Measurements from ENCODE around the gene EYA2. TPM values are rescaled to one million over a fixed set of nuclear protein-coding genes. Genes with fewer than 3 reads are reported as not detected.

Gene EYA2
- total and polyA plus RNA-seq, 2 of the 4 experiments (the other 2 are of a cell fraction), result 2.3 to 5.4 TPM

GRCh38 chr20:46997187-46997586, 102.5 kb downstream of the EYA2 start:
- Histone ChIP-seq H3K4me2 (ENCODE audit: low read depth, low read length) (no peak overlapping the region), H3K27ac (ENCODE audit: insufficient read depth, low read length) (no peak overlapping the region), H3K9me1 (ENCODE audit: insufficient read depth, low read length) (peaks cover 5% of the 10 kb centered on the region; the same call in 1 of the 2 replicates), H3K36me3 (ENCODE audit: control insufficient read depth, insufficient read depth, low read length) (0 out of 2 replicates have a peak, but pooled peaks cover 2% of the 10 kb centered on the region), H4K20me1 (ENCODE audit: insufficient read depth, low read length) (no peaks in the 10 kb centered on the region; the same call in 1 of the 2 replicates), H2BK15ac (ENCODE audit: low read depth, low read length) (no peak overlapping the region), H3K4ac (ENCODE audit: low read depth, low read length) (no peak overlapping the region), H2BK5ac (ENCODE audit: low read depth, low read length, poor library complexity, severe bottlenecking) (no peak overlapping the region), H3K79me1 (ENCODE audit: low read depth in 1 of 2, low read length in 2 of 2) (no peaks in the 10 kb centered on the region), H2BK120ac (ENCODE audit: low read depth, low read length) (no peak overlapping the region), H3K18ac (ENCODE audit: low read depth, low read length) (no peak overlapping the region), H3K27me3 (ENCODE audit: control insufficient read depth, insufficient read depth, low read length) (no peaks in the 10 kb centered on the region), H3K9me3 (ENCODE audit: control insufficient read depth, insufficient read depth, low read length) (no peaks in the 10 kb centered on the region), H2AFZ (replicated peaks; ENCODE audit: low read length, poor library complexity) (no peak overlapping the region), H4K5ac (ENCODE audit: low read depth, low read length) (no peak overlapping the region), H4K8ac (ENCODE audit: low read depth in 2 of 2, low read length in 2 of 2) (no peak overlapping the region), H2AK5ac (ENCODE audit: low read depth, low read length) (no peak overlapping the region), H3K56ac (ENCODE audit: extremely low read depth, insufficient read depth, low read length) (no peak overlapping the region), H3K4me1 (ENCODE audit: control insufficient read depth, insufficient read depth, low read length) (no peaks in the 10 kb centered on the region), H3K14ac (replicated peaks; ENCODE audit: low read depth, low read length) (no peak overlapping the region), H3K23ac (ENCODE audit: low read depth, low read length) (no peak overlapping the region), H2AK9ac (replicated peaks; ENCODE audit: low read depth, low read length, poor library complexity) (no peak overlapping the region), H4K91ac (ENCODE audit: insufficient read depth, low read depth, low read length) (no peak overlapping the region), H2BK20ac (ENCODE audit: low read depth, low read length) (no peak overlapping the region), H3K9ac (ENCODE audit: low read depth, low read length) (no peak overlapping the region), H3K4me3 (ENCODE audit: insufficient read depth, low read depth, low read length) (no peak overlapping the region)
- dilution Hi-C loops (cut with HindIII; ENCODE audit: low sequenced_read_pairs, unreplicated experiment) (no loop called here), intact Hi-C loops (cut with micrococcal nuclease) (no loop called here), in situ Hi-C loops (cut with MboI; ENCODE audit: low sequenced_read_pairs) (no loop called here)
- TF ChIP-seq RCOR1 (IDR thresholded peaks at IDR 0.05; ENCODE audit: insufficient replicate concordance, low read length) (no peak), BHLHE40 (IDR thresholded peaks at IDR 0.05; ENCODE audit: low read depth, low read length) (no peak), MAFK (IDR thresholded peaks at IDR 0.05; ENCODE audit: low read depth, low read length) (no peak)
- whole genome bisulfite sequencing, 2 experiments (ENCODE audit: extremely low coverage in 2 of 2, insufficient read length in 1 of 2), result no CpG with 5 or more reads among the region's 2 CpGs
- POLR2A ChIA-PET (ENCODE audit: unreplicated experiment), result no interaction called here
- CTCF ChIA-PET, result interaction anchor here (0.6 kb wide), 1 partner anchor 12 kb away, joined by 3 read pairs; no protein-coding TSS in a partner anchor
- BruUV-seq (replicated peaks), result no TSS peak
- DNase-seq (peak; percentile 22), ATAC-seq (ENCODE audit: low read depth) (no peak)

Measured in IMR-90 (cell line).